NCI-H1105 treated with DMSO at 0.1 percent for 48 hours (cell line): ENCODE data around the gene THADA.
"Not testable (repeated sequence)": the region's sequence is repeated elsewhere in the genome, so short reads cannot be mapped to it uniquely, and the experiment has no call there.

Experiments
- DNase-seq: peaks from one replicate; lab custom pipeline; 2025; lab: John Stamatoyannopoulos, UW

Gene THADA

DNA sequence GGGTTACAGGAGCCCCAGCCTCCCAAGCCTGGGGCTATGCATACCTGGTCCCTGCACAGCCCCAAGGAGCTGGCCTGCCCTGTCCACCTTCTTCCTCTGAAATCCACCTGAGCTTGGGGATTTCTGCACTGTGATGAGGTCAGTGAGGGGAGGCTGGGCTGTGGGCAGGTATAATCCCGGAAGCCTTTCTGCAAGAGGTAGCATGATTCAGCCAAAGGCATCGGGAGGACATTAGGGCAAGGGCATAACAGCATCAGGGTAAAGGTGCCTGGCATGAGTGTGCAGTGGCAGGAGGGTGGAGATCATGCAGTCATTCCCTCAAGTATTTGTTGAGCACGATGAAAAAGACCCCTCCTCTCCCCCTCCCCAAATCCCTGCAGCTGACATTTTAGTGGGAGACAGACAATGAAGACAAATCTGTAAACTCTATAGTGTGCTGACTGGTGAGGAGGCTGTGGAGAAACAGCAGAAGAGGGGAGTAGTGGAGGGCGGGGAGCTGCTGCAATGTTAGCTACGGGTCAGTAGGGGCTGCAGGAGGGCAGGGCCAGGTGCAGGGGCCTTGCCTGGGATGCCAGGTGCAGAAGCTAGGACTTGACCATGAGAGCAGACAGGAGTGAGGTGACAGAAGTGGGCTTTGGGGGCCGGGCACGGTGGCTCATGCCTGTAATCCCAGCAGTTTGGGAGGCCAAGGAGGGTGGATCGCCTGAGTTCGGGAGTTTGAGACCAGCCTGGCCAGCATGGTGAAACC lies 388.1 kb downstream of the THADA start:
- DNase-seq: no peak

DNA sequence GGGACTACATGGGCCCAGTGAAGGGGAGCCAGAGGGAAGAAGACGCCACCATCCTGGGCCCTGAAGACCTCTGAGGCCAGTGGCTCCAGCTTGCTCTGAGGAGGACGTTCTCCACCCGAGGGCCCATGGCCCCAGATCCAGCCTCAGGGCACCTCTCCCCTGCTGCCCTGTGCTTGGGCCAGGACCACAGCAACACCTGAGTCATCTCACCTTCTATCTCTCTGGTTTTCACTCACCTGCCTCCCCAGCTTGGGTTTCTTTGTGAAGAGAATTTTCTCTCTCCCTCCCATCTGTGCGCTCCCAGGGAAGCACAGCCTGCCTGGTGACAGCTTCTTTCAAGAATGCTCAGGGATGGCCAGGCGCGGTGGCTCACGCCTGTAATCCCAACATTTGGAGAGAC lies 389.2 kb downstream of the THADA start:
- no peak for DNase-seq

DNA sequence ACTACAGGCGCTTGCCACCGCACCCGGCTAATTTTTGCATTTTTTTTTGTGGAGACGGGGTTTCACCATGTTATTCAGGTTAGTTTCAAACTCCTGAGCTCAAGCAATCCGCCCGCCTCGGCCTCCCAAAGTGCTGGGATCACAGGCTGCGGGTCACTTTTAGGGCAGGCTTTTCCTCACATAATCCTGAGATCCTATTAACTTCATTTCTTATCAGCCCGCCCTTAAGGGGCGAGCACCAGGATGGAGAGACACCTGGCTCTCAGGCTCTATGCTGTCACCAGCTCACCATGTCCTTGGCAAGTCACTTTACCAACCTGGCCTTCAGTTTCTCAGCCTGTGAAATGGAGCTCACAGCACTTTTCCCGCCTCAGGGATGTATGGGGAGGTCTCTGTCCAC lies 392.5 kb downstream of the THADA start:
- no peak for DNase-seq

DNA sequence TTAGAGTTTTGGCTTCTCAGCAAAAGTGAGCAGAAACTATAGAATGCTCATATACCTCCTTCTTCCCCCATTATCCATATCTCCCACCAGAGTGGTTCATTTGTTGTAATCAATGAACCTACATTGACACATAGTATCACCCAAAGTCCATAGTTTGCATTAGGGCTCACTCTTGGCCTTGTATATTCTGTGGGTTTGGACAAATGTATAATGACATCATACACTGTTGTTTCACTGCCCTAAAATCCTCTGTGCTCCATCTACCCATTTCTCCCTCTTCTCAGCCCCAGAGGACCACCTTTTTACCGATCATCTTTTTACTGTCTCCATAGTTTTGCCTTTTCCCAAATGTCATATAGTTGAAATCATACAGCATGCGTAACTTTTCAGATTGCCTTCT lies 393.5 kb downstream of the THADA start:
- DNase-seq: no peak

DNA sequence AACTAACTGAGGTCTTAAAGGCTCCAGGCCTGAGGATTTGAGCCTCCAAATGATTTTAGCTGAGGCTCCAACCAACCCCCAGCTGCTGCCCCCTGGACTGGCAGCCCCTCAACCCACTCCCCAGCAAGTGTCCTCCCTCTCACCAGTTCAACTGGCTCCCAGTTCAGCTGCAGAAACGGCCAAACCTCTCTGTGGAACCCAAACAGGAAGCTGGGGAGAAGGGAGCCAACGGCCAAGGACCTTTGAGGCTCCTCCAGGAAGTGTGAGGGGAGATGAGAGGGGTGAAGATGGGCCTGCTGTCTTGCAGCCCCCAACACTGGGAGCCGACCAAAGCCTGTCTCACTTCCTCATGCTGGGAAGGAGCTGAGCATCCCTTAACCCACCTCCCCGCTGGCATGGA lies 394.3 kb downstream of the THADA start:
- DNase-seq: no peak

DNA sequence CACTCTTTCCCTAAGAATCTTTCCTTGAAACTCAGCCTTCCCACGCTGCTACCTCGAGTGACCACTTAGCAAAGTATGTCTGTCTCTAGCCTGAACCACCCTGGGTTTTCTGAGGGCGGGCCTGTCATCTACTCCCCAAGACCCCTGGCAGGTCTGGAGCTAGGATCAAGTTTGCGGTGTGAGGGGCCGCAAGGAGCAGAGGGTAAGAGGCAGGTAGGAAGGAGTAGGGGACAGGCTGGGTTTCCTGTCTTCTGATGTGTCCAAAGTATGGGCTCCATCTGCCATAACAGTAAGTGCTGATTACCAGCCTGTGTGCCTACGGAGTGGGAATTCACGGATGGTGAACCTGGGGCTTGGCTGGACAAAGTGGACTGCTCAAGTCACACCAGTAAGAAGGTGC lies 394.8 kb downstream of the THADA start:
- DNase-seq: no peak

DNA sequence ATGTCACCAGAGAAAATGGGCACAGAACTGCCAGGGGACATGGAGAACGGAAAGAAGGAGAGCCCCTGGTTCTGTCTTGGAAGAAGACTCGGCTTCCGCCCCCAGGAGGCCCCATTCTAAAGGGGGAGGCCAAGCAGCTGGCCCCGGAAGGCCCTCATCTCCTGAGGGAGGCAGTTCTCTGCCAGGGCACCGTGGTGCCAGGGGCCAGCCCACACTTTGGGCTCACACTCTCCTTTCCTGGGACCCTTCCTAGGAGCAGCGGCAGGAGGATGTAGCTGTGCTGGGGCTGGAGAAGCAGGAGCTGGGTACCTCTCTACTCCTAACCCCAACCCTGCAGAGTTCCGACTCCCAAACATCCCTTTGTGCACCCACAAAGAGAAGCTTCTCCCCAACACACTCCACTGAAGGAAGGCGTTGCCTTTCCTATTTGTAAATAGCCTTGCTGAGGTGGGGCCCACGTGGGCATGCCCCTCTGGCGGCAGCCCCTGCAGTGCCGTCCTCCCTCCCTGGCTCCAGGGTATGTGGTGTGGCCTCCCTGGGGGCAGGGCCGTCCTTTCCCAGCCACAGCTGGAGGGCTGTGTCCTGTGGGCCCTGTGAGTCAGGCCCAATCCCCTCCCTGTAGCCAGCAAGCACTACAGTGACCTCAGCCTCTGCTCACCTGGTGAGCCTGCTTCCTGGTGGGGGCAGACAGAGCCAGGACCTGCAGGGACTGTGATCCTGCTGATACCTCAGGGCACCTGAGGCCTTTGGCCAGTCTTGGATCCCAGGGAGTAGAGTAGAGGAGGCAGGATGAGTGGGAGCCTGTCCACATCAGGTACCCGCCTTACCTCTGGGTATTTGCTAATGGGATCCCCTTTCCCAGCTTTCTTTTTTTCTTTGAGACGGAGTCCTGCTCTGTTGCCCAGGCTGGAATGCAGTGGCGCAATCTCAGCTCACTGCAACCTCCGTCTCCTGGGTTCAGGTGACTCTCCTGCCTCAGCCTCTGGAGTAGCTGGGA lies 396.0 kb downstream of the THADA start:
- no peak for DNase-seq

DNA sequence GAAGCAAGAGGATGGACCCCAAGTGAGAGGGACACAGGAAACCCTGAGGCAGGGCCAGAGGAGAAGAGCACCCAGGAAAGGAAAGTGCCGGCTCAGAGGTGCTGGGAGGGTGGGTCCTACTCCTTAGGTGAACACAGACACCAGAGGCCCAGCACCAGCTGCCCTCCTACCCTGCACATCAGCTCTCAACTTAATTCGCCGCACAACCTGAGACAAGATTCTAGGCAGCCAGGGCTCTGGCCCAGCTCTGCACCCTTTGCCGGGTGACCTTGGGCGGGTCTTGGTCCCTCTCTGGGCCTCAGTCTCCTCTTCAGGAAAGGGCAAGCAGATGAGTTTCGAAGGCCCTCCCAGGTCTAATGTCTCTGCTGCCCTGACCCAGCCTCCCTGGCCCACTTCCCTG lies 397.6 kb downstream of the THADA start:
- no peak for DNase-seq

DNA sequence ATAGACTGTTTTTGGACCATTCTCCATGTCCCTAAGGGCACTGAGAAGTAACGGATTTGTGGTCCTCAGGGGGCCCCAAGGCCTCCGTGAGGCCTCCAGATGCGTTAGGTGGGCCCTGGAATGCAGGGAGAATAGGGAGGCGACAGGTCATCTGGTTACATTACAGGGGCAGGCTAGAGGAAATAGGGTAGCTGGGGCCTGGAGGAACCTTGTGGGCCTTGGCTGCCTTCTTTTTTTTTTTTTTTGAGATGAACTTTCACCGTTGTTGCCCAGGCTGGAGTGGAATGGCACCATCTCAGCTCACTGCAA lies 398.3 kb downstream of the THADA start:
- no peak for DNase-seq

DNA sequence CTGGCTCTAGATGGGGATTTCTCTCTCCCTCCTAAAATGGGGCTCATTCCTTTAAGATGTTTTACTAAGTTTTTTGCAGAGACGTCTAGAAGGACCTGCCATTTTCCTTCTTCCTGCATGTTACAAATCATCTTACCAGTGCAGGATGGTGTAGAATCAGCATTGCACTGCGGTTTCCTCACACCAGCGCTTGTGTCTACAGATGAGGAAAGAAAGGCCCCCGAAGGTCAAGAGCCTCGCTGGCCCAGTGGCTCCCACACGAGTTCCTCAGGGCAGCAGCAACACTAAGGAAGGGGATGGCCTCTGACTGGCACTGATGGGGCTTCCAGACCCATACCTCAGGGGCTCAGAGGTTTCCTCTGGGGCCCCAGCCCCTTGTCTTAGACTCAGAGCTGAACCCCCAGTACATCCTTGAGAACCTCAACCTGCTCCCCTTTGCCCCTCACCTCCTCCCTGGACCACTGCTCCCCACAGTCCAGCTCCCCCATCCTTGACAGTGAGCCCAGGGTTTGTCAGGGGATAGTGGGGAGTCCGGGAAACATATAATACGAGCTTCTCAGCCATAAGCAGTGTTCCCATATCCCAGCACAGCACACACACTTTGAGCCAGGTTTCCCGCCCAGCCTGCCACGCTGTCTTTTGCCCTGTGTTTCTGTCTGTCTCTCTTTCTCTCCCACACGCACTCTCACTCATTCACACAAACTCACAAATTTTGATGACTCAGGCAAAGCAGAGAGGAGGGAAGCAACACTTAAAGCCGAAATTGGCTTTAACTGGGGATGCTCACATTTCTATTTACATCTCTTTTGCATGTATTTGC lies 398.9 kb downstream of the THADA start:
- no peak for DNase-seq

DNA sequence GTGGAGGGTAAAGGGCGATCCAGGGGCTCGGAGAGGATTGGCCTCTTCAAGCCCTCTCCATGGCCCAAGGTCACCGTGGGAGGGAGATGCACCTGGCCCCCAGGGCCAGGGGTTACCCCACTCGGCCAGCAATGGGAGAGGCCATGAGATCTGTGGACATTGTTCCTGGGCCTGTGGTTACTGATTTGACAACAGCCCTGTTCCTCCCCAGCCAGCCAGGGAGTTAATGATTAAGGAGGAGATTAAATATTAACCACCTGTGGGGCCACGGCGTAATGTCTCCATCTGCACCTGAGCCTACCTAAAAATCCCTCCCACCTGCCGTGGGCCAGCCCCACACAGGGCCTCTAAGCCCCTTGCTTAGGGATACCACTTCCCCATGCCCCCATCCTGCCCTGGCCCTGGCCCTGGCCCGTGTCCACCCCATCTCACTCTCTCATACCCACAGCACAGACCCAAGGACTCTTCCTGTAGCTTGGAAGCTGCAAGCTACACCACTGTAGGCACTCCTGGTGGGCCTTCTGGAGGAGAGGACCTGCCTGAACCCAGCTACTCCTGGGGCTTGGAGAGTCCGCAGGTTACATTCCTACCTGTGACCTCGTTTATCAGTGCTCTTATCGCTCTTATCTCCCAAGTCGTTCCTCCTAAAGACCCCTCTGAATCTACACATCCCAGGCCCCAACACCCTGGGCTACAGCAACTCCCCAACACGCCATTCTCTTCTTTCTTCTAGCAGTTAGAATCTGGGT lies 401.5 kb downstream of the THADA start:
- no peak for DNase-seq

DNA sequence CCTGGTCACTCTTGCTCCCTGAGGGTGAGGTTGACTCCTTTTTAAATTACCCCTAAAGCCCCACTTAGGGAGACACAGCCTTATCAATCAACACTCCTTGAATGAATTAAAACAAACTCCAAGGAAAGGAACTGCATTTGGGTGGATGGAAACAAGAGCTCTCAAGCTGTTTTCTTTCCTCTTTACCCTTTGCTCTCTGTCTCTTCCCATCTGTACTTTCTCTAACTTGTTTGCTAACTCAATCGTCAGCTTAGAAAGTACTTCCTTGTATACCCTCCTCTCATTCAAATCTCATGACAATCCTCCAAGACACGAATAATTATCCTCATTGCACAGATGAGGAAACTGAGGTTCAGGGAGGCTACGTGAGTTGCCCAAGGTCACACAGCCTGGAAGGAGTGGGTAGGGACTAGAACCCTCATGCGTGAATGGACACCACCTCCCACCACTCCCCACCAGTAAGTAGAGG lies 402.2 kb downstream of the THADA start:
- DNase-seq: no peak

DNA sequence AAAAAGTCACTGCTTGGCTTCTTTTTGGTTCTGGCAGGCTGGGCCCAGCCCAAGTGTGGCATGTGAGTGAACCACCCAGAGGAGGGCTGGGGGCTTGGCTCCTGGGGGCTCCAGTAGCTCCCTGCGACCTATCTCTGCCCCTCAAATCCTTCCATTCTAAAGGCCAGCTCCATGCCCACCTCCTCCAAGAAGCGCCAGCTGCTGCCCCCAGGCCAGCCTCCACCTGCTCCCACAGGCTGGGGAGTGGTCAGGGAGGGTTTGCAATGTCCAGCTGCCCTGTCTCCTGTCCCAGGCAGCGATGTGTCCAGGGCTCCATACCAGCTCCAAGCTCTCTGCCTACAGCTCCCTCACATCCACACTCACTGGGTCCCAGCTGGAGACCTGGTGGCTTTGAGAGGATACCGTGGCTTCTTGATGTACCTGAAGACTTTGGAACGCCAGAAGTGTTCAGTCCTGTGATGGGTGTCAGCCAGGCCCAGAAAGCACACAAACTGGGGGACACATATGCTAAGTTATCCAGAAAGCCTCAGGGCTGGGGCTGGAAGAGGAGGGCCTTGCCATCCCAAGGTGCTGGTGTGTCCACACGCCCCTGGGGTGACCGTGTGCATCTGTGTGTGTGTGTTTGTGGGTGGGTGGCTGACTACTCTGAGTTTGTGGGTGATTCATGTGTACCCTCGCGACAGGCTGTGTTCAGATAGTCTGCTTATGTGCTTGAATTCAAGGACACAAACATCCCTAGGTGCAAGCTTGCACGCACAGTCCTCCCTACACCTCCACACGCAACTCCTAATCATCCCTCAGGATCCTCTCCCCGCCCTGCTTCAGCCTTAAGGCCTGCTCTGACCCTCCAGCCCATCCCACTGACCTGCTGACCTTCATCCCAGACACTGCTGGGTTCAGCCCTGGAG lies 402.8 kb downstream of the THADA start:
- DNase-seq: no peak

DNA sequence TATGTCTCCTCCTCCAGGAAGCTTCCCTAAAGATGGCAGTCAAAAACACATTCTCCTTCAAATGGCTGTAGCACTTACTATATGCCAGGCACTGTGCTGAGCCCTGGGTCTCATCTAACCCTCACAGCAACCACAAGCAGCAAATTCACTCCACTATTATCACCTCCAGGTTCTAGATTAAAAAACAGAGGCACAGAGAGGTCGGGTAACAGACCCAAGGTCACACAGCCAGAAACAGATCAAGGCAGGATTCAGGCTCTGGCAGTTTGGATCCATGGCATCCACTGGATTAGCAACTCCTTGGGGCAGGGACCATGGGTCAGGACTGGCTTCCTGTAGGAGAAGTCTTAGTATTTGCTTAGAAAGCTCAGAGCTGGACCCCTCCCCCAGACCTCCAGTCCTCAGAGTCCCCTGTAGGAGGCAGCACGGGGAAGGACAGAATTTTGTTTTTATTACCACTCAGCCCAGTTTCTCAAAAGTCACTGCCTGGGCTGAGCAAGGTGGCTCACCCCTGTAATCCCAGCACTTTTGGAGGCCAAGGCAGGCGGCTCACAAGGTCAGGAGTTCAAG lies 403.8 kb downstream of the THADA start:
- no peak for DNase-seq

DNA sequence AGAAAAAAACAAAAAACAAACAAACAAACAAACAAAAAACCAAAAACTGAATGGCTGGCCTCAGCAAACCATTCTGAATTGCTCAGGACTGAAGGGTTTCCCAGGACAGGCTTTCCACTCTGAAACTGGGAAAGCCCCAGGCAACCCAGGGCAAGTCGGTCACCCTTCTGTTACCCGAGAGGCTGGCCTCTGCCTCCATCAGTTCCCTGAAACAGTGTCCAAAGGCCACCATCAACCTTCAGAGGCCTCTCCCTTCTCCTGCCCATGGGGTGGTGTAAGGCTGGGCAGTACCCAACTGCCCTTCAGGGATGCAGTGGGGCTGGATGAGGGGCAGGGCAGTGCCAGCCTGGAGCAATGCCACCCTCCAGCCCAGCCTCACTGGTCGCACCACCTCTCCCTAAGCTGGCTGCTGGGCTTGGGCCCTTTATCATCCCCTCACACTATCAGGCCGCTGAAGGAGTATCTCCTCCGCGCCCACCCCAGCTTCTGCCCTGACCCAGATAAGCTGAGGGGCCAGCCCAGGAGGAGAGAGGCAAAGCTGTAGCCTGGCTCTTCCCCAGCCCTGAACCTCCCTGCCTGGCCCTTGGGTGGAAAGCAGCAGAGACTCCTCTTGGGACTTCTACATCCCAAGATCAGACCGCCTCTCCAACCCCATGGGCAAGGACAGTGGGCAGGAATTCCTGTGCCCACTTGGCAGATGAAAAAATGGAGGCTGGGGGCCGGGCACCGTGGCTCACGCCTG lies 405.4 kb downstream of the THADA start:
- DNase-seq: no peak

DNA sequence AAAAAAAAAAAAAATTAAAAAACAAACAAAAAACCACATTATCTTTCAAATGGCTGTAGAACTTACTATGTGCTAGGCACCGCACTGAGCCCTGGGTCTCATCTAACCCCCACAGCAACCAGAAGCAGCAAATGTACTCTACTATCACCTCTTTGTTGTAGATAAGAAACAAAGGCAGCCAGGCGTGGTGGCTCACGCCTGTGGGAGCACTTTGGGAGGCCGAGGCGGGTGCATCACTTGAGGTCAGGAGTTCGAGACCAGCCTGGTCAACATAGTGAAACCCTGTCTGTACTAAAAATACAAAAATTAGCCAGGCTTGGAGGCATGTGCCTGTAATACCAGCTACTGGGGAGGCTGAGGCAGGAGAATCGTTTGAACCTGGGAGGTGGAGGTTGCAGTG lies 406.0 kb downstream of the THADA start:
- not testable (repeated sequence) for DNase-seq

DNA sequence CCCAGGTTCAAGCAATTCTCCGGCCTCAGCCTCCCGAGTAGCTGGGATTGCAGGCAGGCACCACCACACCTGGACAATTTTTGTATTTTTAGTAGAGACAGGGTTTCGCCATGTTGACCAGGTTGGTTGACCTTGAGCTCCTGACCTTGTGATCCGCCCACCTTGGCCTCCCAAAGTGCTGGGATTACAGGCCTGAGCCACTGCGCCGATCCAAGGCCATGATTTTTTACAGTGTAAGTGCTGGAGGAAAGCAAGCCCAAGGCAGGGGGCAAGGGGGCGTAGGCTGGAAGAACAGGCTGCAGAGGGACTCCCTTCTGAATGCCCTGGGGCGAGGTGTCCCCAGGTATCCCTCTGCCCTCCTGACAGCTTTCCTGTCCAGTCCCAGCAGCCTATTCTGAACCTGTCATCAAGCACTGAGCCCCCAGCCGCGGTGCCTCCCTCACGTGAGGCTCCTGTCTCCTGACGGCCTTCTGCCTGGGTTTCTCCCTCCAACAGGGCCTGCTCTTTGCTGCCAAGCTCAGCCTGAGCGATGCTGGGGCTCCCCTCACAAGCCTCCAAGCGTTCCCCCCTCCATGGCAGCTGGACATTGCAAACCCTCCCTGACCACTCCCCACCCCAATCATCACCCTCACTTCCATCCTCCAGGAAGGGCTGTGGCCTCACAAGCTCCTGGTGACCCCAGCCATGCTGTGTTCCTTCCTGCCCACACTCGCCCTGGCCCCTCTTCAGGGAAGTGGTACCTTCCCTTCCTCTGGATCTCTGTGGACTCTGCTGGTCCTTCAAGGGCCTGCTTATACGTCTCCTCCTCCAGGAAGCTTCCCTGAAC lies 407.1 kb downstream of the THADA start:
- no peak for DNase-seq

DNA sequence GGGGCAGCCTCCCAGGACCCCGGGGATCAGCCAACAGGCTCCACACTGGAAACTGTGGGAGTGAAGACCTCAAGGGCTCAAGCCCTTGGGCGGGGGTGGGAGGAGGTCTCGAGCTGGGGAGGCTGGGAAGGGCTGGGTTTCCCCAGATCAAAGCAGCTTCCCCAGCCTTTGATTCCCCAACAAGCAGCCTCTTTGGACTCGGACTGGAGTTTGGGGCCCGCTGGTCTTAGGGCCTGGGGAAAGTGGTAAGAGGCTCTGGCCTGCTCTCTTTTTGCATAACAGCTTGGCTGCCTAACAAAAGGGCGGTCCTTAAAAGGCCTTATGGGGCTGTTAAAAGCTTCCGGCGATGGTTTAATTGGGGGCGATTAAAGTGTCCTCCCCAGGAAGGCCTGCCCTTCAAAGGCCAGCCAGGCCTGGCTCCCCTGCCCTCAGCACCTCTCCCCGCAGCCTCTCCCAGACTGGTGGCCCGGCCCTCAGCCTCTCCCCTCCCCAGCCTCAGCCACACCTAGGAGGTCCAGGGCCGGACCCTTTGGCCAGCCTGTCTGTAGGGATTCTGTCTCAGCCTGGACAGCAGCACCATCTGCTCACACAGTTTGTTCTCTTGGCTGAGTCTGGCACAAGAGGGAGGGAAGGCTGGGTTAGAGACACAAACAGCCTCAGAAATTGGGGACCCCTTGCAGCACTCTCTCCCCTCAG lies 409.0 kb downstream of the THADA start:
- DNase-seq: no peak
